CD14-positive monocyte (primary cell): ENCODE results near the gene IL3. TPM values are rescaled to one million over a fixed set of nuclear protein-coding genes. Genes with fewer than 3 reads are reported as not detected.
A peak's percentile ranks its signal among the peaks of the same experiment; 100 is the strongest.

Experiments used
- DNase-seq, 3 donors: peaks; one replicate each; pipeline ENCODE4 v3.0.0-alpha.2; 2011 to 2022
- H2AFZ ChIP-seq: 2 replicates; pipeline ENCODE4 v1.6.0; 2012; ENCODE audit warnings: mild to moderate bottlenecking, low read depth, low read length, inconsistent platforms; ENCODE audit not compliant: insufficient read depth, poor library complexity, severe bottlenecking
- H3K27ac ChIP-seq, 2 donors: 1 replicate in 1 of 2; 2 replicates in 1 of 2; pipeline ENCODE4 v1.5.1; 2012 to 2013; ENCODE audit warnings: low read length in 2 of 2, control low read depth in 1 of 2, inconsistent platforms in 1 of 2, low read depth in 1 of 2, mild to moderate bottlenecking in 1 of 2
- H3K27me3 ChIP-seq, 2 donors: one replicate each; pipeline versions ENCODE4 v1.6.0 to v1.6.1; 2011 to 2013; ENCODE audit warnings: low read length in 2 of 2; ENCODE audit not compliant: control insufficient read depth in 2 of 2, insufficient read depth in 2 of 2
- H3K36me3 ChIP-seq, 2 donors: replicated peaks in 1 of 2; 1 replicate in 1 of 2; 2 replicates in 1 of 2; pipeline versions ENCODE4 v1.5.1 to v1.6.1; 2012 to 2013; ENCODE audit warnings: low read length in 2 of 2, control low read depth in 1 of 2, inconsistent platforms in 1 of 2, mild to moderate bottlenecking in 1 of 2; ENCODE audit not compliant: insufficient read depth in 2 of 2, control insufficient read depth in 1 of 2
- H3K4me1 ChIP-seq, 2 donors: 1 replicate in 1 of 2; 2 replicates in 1 of 2; pipeline versions ENCODE4 v1.5.1 to v1.6.1; 2012 to 2013; ENCODE audit warnings: low read length in 2 of 2, control low read depth in 1 of 2, inconsistent platforms in 1 of 2, mild to moderate bottlenecking in 1 of 2, moderate library complexity in 1 of 2; ENCODE audit not compliant: insufficient read depth in 2 of 2, control insufficient read depth in 1 of 2
- H3K4me2 ChIP-seq: replicated peaks from 2 replicates; pipeline ENCODE3; 2012; ENCODE audit warnings: low read length, moderate library complexity, mild to moderate bottlenecking; ENCODE audit not compliant: poor library complexity, severe bottlenecking; ENCODE audit errors: extremely low read depth
- H3K4me3 ChIP-seq, 3 experiments: fragments of 200-600 bp in 1 of 3; sonication (generic) in 1 of 3; replicated peaks in 1 of 3; 1 replicate in 2 of 3; 2 replicates in 1 of 3; pipeline ENCODE4 v1.5.1; 2011 to 2013; ENCODE audit warnings: low read length in 3 of 3, mild to moderate bottlenecking in 3 of 3, control low read depth in 2 of 3, low read depth in 2 of 3, inconsistent platforms in 1 of 3, moderate library complexity in 1 of 3
- H3K79me2 ChIP-seq: 2 replicates; pipeline ENCODE4 v1.6.0; 2012; ENCODE audit warnings: mild to moderate bottlenecking, control low read depth, inconsistent platforms, low read length, moderate library complexity; ENCODE audit not compliant: insufficient read depth
- H3K9ac ChIP-seq: 2 replicates; pipeline ENCODE4 v1.6.0; 2017; ENCODE audit warnings: low read length, mild to moderate bottlenecking; ENCODE audit not compliant: insufficient read depth, poor library complexity, severe bottlenecking
- H3K9me3 ChIP-seq, 2 donors: replicated peaks in 1 of 2; 1 replicate in 1 of 2; 2 replicates in 1 of 2; pipeline versions ENCODE4 v1.5.1 to v1.6.1; 2012 to 2013; ENCODE audit warnings: low read length in 2 of 2, control low read depth in 1 of 2; ENCODE audit not compliant: control insufficient read depth in 1 of 2, insufficient read depth in 1 of 2
- H4K20me1 ChIP-seq: 2 replicates; pipeline ENCODE4 v1.6.0; 2012; ENCODE audit warnings: mild to moderate bottlenecking, low read length, control low read depth, moderate library complexity; ENCODE audit not compliant: insufficient read depth
- H3K27ac Mint-ChIP-seq, 7 donors: one replicate each; pipeline ENCODE4 v1.8.0; 2020; ENCODE audit warnings: mild to moderate bottlenecking in 7 of 7, mixed read lengths in 7 of 7, moderate library complexity in 6 of 7, inconsistent platforms in 2 of 7
- H3K27me3 Mint-ChIP-seq, 3 donors: one replicate each; pipeline ENCODE4 v1.8.0; 2021 to 2022; ENCODE audit warnings: low read depth in 3 of 3, mild to moderate bottlenecking in 3 of 3, mixed read lengths in 3 of 3, moderate library complexity in 3 of 3, inconsistent platforms in 1 of 3
- H3K36me3 Mint-ChIP-seq, 2 donors: one replicate each; pipeline ENCODE4 v1.8.0; 2020; ENCODE audit warnings: mixed read lengths in 2 of 2, inconsistent platforms in 1 of 2, mild to moderate bottlenecking in 1 of 2
- H3K4me1 Mint-ChIP-seq: one replicate; pipeline ENCODE4 v1.8.0; 2020; ENCODE audit warnings: mild to moderate bottlenecking, mixed read lengths
- H3K4me3 Mint-ChIP-seq, 2 donors: one replicate each; pipeline ENCODE4 v1.8.0; 2020; ENCODE audit warnings: mild to moderate bottlenecking in 2 of 2, mixed read lengths in 2 of 2, moderate library complexity in 1 of 2
- H3K9me3 Mint-ChIP-seq, 7 donors: one replicate each; pipeline ENCODE4 v1.8.0; 2020 to 2022; ENCODE audit warnings: mixed read lengths in 7 of 7, mild to moderate bottlenecking in 6 of 7, moderate library complexity in 6 of 7, inconsistent platforms in 2 of 7
- WGBS: methylation state at CpG from one replicate; pipeline ENCODE4 v1.1.5; 2013; ENCODE audit warnings: missing lambda C conversion rate; ENCODE audit not compliant: insufficient coverage; 5-methylcytosine and 5-hydroxymethylcytosine counted together
- intact Hi-C, 2 donors: fragments of 100-400 bp; cut with micrococcal nuclease; formaldehyde crosslinking; loops; one replicate each; pipeline versions ENCODE4 v1.15.0 to v1.15.1; 2023
- polyA plus RNA-seq, 3 donors: library from polyadenylated mRNA; depleted of rRNA in 1 of 3; unstranded in 2 of 3; stranded (reverse) in 1 of 3; fragments of 300-500 nt in 2 of 3; fragments of >200 nt in 1 of 3; fragmentation: Illumina TruSeq in 2 of 3; gene quantifications; 1 replicate in 2 of 3; 2 replicates in 1 of 3; pipeline ENCODE4 v1.2.3, GENCODE V29; 2012 to 2021
- TF ChIP-seq, protein P1 (sequence below): fragments of 200-600 bp; IDR thresholded peaks from one replicate; pipeline ENCODE4 v1.8.0; 2022; ENCODE audit warnings: antibody characterized with exemption, mild to moderate bottlenecking

Gene IL3
- polyA plus RNA-seq, 3 donors = not detected

DNA sequence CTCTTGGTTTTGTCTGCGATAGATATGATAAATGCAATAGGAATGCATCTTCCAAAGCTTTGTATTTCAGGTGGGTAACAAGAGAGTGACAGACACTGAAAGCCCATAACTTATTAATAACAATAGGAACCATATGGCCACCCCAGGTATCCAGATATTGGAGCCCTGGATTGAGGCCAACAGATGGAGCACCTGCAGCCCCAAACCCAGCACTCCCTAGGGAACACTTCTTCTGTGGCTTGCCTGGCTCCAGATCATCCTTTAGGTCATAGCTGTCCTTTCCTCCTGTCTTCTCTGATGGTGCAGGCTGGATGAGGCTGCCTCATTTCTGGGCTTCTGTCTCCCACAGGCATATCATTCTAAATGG, 5.0 kb upstream of the IL3 start:
- intact Hi-C loops = no loop called here
- no peaks in the 10 kb centered on the region for H3K9me3 ChIP-seq
- H3K9ac ChIP-seq = no peak overlapping the region
- H4K20me1 ChIP-seq = no peaks in the 10 kb centered on the region
- Mint-ChIP-seq H3K27me3 (peaks cover 5 to 20% (median 8%) of the 10 kb centered on the region in 3 donors), H3K27ac (no peak overlapping the region), H3K4me3 (peak overlapping the region in 1 of 2 donors; percentile 31), H3K4me1 (peaks cover 4% of the 10 kb centered on the region), H3K36me3 (no peaks in the 10 kb centered on the region), H3K9me3 (no peaks in the 10 kb centered on the region)
- WGBS = no CpG with 5 or more reads among the region's 1 CpG
- H3K27ac ChIP-seq = no peak overlapping the region
- no peaks in the 10 kb centered on the region for H3K27me3 ChIP-seq
- TF ChIP-seq, protein P1, sequence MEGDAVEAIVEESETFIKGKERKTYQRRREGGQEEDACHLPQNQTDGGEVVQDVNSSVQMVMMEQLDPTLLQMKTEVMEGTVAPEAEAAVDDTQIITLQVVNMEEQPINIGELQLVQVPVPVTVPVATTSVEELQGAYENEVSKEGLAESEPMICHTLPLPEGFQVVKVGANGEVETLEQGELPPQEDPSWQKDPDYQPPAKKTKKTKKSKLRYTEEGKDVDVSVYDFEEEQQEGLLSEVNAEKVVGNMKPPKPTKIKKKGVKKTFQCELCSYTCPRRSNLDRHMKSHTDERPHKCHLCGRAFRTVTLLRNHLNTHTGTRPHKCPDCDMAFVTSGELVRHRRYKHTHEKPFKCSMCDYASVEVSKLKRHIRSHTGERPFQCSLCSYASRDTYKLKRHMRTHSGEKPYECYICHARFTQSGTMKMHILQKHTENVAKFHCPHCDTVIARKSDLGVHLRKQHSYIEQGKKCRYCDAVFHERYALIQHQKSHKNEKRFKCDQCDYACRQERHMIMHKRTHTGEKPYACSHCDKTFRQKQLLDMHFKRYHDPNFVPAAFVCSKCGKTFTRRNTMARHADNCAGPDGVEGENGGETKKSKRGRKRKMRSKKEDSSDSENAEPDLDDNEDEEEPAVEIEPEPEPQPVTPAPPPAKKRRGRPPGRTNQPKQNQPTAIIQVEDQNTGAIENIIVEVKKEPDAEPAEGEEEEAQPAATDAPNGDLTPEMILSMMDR = no peak
- peak in 1 of 3 donors; percentile 0 for DNase-seq
- H3K79me2 ChIP-seq = no peaks in the 10 kb centered on the region
- H2AFZ ChIP-seq = no peak overlapping the region
- no peaks in the 10 kb centered on the region for H3K36me3 ChIP-seq
- no peak overlapping the region for H3K4me2 ChIP-seq
- H3K4me3 ChIP-seq = no peak overlapping the region
- peaks cover 0 to 1% of the 10 kb centered on the region in 2 donors for H3K4me1 ChIP-seq

DNA sequence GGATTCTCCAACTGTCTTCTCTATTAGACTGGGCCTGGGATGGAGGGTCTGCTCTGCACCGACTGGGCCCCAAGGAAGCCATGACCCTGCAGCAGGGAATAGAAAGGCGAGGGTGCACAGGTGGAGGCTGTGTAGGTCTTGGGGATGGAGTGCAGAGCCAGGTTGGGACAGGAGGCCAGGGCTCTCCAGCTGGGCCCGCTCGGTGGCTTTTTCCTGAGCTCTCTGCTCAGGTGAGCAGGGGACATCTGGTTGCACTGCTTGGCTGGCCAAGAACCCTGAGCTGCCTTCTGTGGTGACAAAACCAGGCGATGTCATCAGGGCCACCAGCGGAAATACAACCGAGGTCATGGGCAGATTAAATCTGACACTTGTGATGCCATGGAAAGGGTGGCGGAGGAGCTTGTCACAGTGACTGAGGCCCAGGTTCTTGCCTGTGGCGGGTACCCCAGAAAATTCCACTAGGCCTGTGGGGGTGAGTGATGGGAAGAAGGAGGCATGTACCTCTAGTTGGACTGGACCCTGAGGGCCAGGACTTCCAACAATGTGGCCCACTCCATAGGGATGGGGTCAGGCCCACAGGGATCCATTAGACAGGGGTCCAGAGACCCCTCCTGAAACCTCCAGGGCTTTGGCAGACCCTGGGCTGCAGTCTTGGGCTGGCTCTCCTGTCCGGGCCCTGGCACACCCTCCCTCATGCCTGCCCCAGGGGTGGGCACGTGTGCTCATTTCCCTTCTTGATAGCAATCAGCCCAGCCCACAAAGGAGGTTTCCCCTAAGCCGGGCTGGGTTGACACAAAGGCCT, 4.4 kb upstream of the IL3 start:
- H3K4me3 ChIP-seq = no peak overlapping the region
- intact Hi-C loops = no loop called here
- peaks cover 3% of the 10 kb centered on the region for H3K4me1 Mint-ChIP-seq
- no peaks in the 10 kb centered on the region for H3K79me2 ChIP-seq
- H4K20me1 ChIP-seq = no peaks in the 10 kb centered on the region
- H3K27ac ChIP-seq = no peak overlapping the region
- no peaks in the 10 kb centered on the region for H3K36me3 Mint-ChIP-seq
- no peaks in the 10 kb centered on the region for H3K27me3 ChIP-seq
- H3K4me3 Mint-ChIP-seq = peak overlapping the region in 1 of 2 donors; percentile 31
- no peak overlapping the region for H2AFZ ChIP-seq
- WGBS = 84% methylated on average over 10 of the region's 12 CpGs
- TF ChIP-seq, protein P1 = no peak
- no peaks in the 10 kb centered on the region for H3K9me3 ChIP-seq
- H3K27me3 Mint-ChIP-seq = peaks cover 5 to 18% (median 8%) of the 10 kb centered on the region in 3 donors
- H3K27ac Mint-ChIP-seq = peak overlapping the region in 1 of 7 donors; percentile 5
- no peaks in the 10 kb centered on the region for H3K4me1 ChIP-seq
- peak in 1 of 3 donors; percentile 1 for DNase-seq
- H3K4me2 ChIP-seq = no peak overlapping the region
- H3K9ac ChIP-seq = no peak overlapping the region
- no peaks in the 10 kb centered on the region for H3K36me3 ChIP-seq
- no peaks in the 10 kb centered on the region for H3K9me3 Mint-ChIP-seq
